OCI-LY3 (cell line): ENCODE data around the gene KRTAP5-2.
"Not testable (repeated sequence)": the region's sequence is repeated elsewhere in the genome, so short reads cannot be mapped to it uniquely, and the experiment has no call there.

Experiments used
- CTCF ChIP-seq: fragments of 200-600, 300-600 bp; sonication (generic); IDR thresholded peaks from 2 replicates; pipeline ENCODE4 v1.5.1; 2014; ENCODE audit warnings: antibody characterized with exemption, low read length, low read depth
- EZH2phosphoT487 ChIP-seq: fragments of 200-600 bp; shearing (Covaris generic); IDR thresholded peaks from 2 replicates; pipeline ENCODE4 v1.6.1; 2018; ENCODE audit warnings: antibody characterized with exemption, mixed run types, low read depth

GRCh38 chr11:1596576-1597121 lies 1.4 kb downstream of the KRTAP5-2 start:
- not testable (repeated sequence) for TF ChIP-seq CTCF, EZH2phosphoT487
